ENCODE data around the gene SIRT2.
"Not testable (repeated sequence)": the region's sequence is repeated elsewhere in the genome, so short reads cannot be mapped to it uniquely, and the experiment has no call there.

Gene SIRT2

GRCh38 chr19:38862321-38863059 is 36.9 kb downstream of the SIRT2 start:
- DNase-seq: no peak

- no peak for DNase-seq
These were observed 38.0 kb downstream of the SIRT2 start for GRCh38 chr19:38861368-38861767.

DNA sequence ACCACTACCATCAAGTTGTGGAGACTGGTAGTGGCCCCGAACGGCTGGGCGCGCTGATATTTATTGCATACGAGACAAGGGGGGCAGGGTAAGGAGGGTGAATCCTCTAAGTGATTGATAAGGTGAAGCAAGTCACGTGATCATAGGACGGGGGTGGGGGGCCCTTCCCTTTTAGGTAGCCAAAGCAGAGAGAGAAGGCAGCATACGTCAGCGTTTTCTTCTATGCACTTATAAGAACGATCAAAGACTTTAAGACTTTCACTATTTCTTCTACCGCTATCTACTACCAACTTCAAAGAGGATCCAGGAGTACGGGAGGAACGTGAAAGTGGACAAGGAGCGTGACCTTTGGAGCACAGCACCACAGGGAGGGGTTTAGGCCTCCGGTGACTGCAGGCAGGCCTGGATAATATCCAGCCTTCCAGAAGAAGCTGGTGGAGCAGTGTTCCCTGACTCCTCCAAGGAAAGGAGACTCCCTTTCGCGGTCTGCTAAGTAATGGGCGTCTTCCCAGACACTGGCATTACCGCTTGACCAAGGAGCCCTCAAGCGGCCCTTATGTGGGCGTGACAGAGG is 39.7 kb downstream of the SIRT2 start:
- not testable (repeated sequence) for DNase-seq

DNA sequence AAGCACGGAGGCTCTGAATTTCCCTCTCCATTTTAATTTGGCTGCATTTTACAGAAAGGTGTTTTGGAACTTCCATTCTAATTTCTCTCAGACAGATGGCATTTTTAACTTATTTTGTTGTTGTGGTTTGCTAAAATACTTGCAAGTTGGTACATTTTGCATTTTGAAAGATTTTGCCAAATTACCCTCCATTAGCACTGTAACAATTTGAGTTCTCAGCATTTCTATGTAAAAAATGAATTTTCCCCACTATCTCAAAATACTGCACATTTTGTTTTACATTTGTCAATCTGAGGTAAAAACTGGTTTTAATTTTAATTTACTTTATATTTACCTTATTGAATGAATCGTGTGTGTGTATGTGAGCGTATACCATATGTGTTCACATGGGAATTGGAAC is 42.6 kb downstream of the SIRT2 start:
- DNase-seq: no peak

DNA sequence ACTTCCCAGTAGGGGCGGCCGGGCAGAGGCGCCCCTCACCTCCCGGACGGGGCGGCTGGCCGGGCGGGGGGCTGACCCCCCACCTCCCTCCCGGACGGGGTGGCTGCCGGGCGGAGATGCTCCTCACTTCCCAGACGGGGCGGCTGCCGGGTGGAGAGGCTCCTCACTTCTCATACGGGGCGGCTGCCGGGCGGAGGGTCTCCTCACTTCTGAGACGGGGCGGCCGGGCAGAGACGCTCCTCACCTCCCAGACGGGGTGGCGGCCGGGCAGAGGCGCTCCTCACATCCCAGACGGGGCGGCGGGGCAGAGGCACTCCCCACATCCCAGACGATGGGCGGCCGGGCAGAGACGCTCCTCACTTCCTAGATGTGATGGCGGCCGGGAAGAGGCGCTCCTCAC is 43.7 kb downstream of the SIRT2 start:
- not testable (repeated sequence) for DNase-seq

- DNase-seq: not testable (repeated sequence)
These were observed 44.5 kb downstream of the SIRT2 start for GRCh38 chr19:38854961-38855360.

- DNase-seq: no peak
These were observed 46.2 kb downstream of the SIRT2 start for GRCh38 chr19:38853214-38853613.

DNA sequence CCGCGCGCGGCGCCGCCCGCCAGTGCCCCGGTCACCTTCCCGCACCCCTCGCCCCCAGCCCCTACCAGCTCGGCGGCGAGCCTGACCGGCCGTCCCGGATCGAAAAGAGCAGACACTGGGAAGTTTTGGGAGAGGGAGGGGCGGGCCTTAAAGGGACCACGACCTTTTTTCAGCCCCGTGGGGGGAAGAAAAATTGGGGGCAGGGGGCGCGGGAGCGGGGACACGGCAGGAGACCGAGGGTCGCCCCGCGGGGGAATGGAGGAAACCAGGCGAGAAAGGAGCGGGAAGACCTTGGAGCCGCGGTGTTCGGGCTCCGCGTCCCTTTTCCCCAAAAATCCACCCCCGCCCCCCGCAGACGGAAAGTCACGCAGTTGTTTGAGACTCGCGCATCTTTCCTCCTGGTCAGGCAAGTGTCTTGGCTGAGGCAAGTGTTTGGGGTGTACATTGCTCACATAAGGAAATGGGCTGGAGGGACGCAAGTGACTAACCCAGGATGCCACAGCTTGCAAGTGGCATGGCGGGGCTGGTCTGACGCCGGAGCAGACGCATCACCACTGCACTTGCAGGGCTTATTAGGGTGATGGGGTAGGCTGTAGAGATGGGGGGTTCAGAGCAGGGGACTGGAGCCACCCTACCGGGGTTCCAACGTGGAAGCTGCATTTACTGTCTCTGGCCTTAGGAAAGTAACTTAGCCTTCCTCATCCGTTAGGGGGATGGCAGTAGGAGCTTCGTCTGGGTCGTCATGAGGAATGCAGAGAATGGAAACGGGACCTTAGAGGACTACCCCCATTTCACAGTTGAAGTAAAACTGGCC is 47.0 kb downstream of the SIRT2 start:
- peak; percentile 68 to 72 for DNase-seq

- DNase-seq: peak; percentile 90 to 93
These were observed 47.7 kb downstream of the SIRT2 start for GRCh38 chr19:38851622-38852230.

DNA sequence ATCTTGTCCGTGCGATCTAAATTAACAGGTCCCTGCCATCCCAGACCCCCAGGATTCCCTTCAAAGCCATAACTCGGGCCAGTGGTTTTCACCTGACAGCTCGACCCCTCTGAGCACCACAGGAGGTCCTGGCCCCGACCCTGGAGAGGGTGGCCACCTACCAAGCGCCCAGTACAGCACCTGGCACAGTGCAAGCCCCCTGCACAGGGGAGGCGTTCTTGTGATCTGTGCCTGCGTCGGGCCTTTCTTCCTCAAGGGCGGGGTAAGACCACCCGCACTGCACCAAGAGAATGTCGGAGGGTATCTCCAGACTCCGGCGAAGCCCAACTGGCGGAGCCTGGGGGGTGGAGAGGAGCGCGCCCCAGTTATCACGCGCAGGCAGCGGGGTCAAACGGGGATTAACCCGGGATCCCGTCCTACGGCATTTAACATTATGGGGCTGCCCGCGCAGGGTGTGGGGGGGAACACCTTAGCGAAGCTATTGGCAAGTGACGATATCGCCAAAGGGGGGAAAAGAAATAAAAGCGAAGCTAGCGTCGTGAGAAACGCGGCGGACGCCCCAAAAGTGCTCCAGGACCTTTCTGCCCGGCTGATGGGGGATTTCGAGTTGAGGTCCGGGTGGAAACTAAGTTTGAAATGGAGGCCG is 48.3 kb downstream of the SIRT2 start:
- peak in 1 of 2 experiments; percentile 52 for DNase-seq

DNA sequence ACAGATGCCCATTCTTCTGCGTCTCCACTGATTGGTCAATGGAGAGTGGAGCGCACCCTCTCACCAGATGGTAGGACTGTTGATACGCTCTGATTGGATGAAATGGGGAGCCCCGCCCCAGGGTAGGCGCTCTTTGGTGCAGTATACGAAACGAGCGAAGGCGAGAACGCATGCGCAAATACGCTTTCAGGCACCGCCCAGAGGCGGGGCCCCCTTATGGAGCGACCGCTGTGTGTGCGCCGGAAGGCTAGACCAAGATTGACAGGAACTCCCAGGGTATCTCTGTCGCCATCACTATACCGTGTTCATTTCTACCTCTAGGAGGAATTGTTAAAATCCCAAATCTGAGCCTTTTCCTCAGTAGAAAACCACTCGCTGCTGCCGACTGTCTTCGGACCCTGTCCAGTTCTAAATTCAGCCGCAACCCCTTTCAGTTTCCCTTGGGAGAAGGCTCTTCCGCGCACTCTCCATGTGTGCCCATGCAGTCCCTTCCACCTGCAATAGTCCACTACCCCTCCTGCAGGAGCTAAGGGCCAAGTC is 48.9 kb downstream of the SIRT2 start:
- peak in 1 of 2 experiments; percentile 97 for DNase-seq

- peak; percentile 98 to 99 for DNase-seq
These were observed 49.5 kb downstream of the SIRT2 start, which contains the start of gene HNRNPL for GRCh38 chr19:38849860-38850435. Gene HNRNPL, minus strand, starts transcription at chr19:38849986. Its CDS starts 20 bp downstream, at chr19:38849966.

- DNase-seq: peak; percentile 98 to 99
These were observed 50.1 kb downstream of the SIRT2 start for GRCh38 chr19:38849147-38849859.

- no peak for DNase-seq
These were observed 50.9 kb downstream of the SIRT2 start for GRCh38 chr19:38848299-38849146.

DNA sequence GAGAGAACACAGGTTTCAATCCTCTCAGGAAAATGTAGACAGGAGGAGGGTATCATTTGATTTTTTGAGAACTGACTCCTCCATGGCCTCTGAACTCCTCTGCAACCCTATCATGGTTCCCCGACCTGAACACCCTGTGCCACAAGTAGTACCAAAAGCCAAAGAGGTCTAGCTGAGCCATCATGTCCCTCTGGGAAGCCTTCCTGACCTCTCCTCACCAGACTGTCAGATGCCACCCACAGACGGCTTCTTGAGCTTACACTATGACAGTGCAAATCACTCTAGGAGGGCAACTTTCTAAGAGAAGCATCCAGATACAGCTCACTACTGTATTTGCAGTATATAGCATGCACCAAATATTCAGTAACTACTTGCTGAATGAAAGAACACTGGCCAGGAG is 53.3 kb downstream of the SIRT2 start:
- DNase-seq: no peak

- DNase-seq: no peak
These were observed 53.9 kb downstream of the SIRT2 start for GRCh38 chr19:38845374-38846024.

DNA sequence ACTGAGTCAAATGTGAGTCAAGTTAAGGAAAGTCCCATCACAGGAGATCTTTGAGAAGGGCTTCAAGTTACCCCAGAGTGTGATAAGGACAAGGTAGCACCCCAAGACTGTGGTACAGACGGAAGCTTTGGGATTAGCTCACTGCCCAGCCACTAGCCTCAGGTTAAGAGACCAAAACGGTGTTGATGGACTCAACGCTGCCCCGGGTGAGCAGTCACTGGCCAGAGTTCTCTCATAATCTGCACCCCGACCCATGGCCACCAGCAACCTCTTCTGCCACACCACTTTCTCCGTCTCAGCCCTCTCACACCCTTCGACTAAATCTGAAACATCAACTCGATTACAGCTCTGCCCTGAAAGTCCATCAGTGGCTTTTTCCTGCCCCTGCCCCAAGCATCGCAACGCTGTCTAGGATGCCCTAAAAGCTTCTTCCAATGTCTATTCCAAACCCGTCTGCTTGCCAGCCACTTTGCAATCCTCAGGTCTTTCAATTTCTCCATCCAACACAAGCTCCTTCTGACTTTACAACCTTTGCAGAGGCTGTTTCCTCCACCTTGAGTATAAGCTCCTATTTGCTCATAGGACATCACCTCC is 55.2 kb downstream of the SIRT2 start:
- no peak for DNase-seq

DNA sequence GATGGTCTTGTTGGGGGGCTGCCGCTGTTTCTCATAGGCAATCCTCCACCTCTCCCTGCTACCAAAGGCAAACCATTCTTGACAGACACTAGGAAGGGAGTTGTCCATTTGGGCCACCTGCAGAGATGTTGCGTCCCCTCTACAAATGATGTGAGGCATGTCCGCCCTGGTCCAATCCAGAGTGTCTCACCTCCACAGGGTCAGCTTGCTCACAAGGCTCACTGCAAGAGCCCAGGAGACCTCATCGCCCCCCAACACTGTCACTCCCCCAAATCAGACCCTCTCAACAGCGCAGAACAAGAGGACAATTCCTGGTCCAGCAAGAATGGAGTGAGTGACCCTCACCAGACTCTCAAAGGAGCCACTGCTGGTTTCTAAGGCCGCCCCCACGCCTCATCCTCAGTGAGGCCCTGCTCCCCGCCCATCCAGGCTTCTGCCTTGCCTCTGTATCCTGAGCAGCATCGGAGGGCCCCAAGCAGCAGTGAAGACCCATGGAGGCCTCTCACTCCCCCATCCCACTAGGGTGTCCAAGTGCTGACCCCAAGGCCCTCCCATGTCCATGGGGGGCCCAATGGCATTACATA is 56.2 kb downstream of the SIRT2 start:
- DNase-seq: no peak
